ENCODE data around the gene DICER1.

The DICER1 gene

DNA sequence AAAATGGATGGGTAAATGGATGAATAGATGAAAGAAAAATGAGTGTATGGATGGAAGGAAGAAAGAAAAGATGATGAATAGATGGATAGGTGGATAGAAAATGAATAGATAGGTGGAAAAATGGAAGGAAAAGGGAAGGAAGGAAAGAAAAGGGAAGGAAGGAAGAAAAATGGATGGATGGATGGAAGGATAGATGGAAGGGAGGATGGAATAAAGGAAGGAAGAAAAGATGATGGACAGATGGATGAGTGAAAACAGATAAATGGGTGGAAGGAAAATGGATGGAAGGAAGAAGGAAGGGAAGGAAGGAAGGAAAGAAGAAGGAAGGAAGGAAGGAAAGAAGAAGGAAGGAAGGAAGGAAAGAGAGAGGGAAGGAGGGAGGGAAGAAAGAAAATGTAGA, 107.4 kb downstream of the DICER1 start:
- DNase-seq, result no peak

DNA sequence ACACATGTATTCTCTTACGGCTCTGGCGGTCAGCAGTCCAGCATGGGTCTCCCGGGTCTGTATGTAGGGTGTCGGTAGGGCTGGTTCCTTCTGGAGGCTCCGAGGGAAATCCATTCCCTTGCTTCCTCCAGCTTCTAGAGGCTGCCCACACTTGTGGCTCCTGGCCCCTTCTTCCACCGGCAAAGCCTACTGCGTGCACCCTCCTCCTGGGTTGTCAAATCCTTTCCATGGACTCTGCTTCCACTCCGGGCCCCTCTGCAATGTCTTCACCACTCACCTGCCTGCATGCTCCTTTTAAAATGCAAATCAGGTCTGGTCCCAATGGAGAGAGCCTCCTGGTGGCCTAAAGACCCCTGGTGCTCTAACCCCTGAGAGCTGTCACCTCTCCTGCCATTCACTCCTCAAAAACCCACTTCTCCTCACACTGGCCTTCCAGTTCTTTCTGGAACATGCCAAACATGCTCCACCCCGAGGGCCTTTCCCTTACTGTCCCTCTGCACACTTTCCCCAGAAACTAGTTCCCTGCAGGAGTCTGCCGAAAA, 108.5 kb downstream of the DICER1 start:
- DNase-seq, result no peak

DNA sequence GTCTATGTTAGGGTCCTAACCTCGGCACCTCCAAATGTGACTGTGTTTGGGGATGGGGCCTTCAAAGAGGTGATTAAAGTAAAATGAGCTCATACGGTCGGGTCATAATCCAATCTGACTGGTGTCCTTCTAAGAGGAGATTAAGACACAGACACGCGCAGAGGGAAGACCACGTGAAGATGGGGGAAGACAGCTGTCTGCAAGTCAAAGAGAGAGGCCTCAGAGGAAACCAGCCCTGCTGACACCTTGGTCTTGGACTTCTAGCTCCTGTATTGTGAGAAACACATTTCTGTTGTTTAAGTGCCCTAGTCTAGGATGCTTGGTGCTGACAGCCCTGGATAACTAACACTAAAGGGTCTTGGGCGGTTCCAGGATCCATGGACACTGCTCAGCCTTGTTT, 109.6 kb downstream of the DICER1 start:
- DNase-seq, result no peak

DNA sequence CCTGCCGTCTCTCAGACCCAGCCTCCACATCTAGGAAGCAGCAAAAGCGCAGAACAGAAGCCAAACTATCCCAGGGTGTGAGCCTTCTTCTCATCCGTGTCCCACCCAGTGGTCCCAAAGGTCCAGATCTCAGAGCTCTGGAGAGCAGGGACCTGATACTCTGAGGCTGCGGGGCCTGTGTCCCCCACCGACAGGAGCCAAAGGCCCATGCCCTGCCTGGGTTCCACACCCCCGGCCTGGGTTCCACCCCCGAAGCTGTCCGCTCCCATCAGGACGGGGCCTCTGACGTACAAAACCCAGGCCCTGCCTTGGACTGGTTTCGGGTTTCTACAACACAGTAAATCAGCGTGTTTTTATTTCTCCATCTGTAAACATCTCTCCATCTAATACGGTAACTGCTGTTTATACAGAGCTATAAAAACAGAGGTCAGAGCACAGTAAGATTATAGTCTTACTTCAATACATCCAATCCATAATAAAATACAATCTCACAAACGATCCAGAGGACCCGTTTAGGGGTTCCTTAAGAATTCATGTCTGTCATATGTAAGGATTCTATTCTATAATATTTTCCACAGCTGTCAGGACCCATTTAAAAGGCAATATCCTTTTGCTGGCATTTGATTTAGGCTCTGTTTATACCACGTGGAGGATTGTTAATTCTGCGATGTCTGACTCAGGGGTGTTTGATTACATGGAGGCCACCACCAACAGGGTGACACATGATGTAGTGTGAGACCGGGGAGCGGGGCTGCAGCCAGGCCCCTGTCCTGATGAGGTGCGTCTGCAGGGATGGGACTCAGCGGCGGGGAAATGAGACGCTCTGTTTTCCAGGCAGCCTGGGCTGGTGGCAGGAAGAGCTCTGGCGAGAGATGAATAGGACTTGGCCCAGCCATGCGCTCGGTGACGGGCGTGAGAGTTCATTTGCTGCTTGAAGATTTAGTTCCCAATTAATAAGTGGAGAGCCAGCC, 110.3 kb downstream of the DICER1 start:
- no peak for DNase-seq

DNA sequence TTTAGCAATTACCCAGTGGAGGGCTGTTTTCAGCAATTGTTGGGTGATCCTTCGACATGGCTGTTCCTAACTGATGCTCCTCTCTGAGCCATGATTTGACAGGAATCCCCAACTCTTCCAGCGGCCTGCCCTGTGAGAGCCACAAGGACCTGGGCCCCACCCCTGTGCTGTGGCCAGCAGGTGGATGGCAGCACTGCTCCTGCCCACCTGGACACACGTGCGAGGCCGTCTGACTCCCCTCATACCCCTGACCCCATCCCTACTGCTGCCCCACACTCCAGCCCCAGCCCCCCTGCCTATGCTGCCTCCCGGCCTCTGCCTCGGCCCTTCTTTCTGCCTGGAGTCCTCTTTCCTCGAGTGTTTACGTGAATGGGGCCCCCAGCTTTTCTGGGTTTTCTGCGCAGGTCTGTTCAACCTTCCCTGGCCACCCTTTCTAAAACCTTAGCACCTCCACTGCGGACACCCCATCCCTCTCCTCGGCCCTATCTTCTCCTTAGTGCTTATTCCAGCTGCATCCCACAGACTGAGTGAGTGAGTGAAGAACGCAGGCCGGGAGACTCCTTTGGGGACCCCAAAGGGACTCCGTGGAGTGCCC, 111.4 kb downstream of the DICER1 start:
- no peak for DNase-seq

DNA sequence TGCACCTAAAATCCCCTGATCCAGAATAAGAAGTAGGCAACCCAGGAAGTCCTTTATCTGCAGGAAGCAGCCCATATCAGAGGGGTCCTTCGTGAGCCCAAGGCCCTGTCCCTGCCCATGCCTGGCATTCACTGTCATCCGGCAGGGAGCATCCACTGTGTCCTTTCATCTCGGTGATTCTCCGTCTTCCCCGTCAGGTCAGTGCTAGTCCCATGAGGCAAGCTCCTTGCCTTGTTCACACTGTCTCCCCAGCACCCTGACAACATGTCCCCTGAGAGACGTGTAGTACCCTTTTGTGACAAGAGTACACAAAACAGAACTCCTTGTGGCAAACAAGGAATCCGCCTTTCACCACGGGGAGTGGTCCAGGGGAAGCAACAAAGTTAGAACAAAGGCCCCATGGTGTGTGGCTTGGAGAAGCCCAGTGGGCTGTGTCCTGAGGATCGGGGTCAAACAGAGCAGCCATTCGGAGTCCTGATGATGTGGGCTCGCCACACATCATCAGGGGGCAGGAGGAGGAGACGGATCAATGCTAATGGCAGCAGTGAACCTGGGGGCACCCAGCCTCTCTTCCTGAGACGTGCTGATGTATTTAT, 112.1 kb downstream of the DICER1 start:
- DNase-seq, result no peak

DNA sequence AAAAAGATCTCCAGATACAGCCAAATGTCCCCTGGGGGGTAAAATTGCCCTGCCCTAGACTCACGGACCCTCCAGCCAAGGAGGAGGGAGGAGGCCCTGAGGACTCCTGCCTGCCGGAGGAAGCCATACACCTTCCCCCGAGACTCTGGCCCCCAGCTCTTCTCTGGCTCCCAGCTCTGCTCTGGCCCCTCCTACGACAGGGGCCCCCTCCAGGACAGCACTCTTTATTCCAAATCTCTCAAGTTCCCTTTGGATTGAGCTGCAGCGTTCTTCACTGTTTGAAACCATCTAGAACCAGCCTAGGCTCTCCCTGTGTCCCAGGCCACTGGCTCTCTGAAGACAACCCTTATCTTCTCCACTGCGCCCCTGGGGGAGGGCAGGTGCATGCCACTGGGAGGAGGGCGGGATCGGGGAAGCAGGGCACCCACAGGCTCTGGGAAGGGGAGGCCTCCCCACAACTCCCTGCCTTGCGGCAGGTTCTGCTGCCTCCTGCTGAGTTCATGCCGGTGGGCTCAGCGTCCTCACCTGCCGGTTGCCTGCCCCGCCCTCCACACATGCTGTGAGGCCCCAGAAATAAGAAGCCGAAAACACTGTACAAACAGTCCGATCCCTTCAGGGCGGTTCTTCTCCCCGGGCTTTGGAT, 112.7 kb downstream of the DICER1 start:
- DNase-seq, result no peak

DNA sequence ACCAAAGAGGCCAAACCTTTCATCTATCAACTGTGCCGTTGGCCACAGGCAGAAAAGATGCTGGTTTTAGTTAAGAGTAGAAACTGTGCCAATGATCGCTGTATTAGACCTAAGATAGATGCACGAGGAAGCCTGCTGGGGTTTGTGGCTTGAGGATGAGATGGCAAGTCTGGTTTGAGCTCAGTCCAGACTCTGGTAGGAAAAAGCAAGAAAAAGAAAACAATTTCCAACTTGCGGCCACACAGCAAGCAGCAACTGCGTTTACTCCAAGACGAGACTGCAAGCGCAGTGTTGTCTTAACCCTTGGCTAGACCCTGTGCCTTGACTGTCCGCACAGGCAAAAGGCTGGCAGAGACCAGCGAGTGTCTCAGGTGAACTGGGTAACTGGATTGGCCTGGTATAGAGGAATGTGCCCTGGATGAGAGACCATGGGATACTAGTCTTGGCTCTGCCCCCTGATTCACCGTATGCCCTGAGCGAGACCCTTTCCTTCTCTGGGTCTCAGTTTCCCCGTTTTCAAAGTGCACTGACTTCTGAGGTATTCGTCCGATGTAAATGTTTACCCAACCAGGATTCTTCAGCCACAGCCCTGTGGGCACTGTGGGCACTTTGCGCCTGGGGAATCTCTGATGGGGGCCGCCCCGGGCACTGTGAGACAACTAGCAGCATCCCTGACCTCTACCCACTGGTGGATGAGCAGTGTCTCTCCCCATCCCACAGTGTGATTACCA, 113.4 kb downstream of the DICER1 start:
- DNase-seq, result no peak

DNA sequence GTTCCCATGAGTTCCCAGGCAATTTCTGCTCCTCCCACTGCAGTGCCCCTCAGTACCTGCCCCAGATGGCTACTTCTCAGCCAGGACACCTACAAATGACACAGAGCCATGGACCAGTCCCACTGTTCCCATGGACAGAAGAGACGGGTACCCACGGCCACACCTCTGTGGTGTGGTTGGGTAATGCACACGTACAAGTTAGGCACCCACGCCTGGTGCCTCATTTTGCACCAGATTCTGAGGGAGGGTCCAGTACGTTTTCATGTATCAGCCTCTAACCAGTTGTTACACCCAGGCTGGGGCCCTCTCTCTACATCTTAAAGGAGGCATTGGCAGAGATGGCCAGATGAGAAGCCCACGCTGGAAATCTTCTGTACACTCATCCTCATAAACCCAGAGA, 114.0 kb downstream of the DICER1 start:
- no peak for DNase-seq

DNA sequence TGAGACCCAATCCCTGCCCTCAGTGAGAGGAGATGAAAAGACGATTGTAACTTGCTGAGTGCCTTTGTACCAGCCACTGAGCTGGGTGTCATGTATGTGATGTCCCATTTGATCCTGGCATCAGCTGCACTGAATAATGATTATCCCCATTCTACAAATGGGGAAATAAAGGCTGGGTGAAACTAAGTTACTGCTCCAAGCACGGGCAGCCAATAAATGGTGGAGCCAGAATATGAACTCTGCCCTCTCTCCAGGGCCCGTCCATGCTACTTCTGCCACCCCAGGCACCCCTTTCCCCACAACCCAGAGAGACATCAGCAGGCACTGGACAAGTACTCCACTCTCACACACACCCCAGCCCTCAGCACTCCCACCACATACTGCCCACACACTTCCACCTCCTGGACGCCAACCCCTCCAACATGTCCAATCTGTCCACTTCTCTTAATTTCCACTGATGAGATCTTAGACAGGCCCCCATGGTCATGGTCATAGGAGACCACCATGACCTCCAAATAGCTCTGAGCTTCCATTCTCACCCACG, 115.8 kb downstream of the DICER1 start:
- no peak for DNase-seq

DNA sequence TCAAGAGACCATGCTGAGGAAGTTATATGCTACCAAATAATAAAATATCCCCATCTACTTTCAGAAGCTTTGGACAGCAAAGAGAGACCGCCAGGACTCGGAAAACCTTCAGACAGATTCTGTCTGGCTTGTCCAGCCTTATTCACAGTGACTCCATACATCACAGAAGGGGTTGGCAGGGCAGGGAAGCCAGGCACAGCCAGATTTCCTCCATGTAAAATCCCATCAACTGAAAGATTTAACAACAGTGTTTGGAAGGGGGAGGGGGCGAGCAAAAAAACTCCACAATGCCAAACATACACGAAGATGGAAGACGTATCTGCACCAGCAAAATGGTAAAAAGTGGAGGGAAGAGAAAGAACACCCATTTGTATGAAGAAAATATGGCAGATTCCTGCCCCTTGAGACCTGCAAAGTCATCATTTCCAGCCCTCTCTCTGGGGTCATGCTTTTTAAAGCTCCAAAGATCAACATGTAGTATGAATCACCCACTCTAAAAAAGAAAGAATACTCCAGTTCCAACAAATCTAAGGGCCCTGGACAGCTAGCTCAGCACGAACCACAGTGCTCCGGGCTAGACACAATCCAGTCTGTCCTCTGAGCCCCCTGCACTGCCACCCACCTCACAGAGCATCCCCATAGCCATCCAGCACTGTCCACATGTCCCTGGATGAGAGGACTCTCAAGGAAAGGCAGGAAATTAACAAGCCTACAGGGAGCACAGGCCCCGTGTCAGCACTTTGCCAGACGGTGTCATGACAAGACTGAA, 116.4 kb downstream of the DICER1 start:
- no peak for DNase-seq

DNA sequence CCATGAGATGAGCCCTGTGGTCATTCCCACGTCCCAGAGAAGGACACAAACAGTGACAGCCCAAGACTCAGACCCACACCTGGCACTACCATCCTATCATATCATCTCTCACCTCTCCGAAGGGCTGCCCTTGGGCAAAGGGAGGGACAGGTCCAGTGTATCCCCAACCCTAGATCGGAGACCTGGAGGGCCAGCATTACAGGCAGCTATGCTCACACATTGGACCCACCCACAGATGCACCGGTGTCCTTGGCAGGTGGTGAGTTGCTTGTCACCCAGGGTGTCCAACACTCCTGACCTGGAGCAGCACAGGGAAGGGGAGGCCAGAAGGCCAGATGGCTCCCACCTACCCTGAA, 117.4 kb downstream of the DICER1 start:
- DNase-seq, result no peak

DNA sequence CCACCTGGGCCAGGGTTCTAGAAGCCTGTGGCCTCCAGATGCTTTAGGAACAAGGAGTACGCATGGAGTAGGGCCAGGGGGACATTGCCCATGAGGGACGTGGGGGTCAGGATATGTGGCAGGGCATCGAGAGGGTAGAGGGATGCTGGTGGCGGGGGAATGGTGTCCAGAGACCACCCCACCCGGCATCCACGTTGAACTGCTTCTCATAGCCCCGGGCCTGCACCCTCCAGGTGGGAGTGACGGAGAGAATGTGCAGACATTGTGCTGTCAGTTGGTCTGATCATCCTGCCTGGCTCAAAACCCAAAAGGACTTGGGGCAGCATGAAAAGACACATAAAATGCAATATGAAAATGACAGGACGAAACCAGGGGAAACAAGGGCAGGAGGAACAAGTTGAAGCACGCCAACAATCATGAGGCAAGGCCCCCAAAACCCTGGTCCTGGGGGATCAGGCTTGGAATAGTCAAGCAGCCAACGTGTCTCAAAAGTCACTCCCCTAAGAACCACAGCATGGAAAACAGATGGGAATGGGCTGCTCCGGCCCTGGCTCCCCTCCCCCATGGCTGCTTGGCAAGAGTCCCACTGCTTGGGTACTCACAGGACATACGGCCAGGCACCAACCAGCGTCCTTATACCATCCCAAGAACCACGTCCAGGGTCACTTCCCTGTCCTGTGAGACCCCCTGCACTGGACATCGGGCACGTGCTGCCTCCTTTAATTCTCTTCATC, 117.9 kb downstream of the DICER1 start:
- no peak for DNase-seq

DNA sequence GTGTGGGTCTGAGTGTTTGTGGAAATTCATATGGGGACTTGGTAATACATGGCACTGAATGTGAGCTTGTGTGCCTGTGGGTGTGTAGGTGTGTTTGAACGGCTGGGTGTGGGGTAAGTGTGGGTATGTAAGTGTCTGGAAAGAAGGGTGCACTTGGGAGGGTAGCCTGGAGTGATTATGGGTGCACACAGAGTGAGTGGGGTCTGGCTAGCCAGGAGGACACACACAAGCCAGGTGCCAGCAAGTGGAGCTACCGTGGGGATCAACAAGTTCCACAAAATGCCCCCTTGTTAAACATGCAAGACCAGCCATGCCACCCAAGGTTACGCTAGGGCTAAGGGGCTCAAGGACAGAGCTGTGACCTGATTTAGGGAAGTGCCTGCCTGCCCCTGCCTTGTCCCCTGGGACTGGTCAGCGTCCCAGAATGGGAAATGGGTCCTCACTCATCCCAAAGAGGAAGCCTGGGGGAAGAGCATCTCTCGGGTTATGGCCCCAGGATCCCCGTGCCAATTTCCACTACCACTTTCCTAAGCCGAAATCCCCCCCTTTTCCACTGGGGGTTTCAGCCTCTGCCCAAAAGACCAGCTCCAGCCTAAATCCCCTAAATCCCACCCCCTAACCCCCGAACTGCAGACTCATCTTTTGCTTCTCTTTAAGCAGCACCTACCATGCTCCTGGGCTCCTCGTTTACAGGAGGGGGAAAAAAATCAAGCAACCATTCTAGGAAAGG, 118.6 kb downstream of the DICER1 start:
- DNase-seq, result no peak

DNA sequence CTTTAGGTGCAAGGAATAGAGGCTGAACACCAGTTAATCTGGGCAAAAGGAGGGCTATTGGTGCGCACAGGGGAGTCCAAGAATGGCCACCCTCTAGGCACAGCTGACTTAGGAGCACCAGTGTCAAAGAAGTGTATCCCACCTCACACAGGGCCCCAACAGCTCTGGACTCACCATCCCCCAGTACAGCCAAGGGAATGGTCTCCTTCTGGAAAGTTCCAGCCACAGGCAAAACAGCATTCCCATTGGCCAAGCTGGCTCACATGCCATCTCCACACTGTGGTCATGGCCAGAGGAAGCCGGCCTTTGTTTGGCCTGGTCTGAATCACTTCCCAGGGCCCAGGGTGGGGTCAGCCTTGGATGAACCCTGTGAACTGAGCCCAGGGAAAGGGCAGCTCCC, 120.1 kb downstream of the DICER1 start:
- no peak for DNase-seq

All from NCI-H2171 treated with DMSO at 0.1 percent for 48 hours (cell line).